ENCODE measurements around the gene KCNMA1. TPM values are rescaled to one million over a fixed set of nuclear protein-coding genes. Genes with fewer than 3 reads are reported as not detected.

KCNMA1 gene
- total and polyA plus RNA-seq, 9 of the 15 experiments (the other 6 are each of a cell fraction or from before 2014, with no cell fraction given) = 0.01 to 0.95 (median 0.15) TPM; not detected in 4

- no peak for TF ChIP-seq RREB1 (CRISPR knock-in tag; IDR thresholded peaks at IDR 0.05)
- TF ChIP-seq ID3 (CRISPR knock-in tag; IDR thresholded peaks at IDR 0.05) = no peak
- TF ChIP-seq ID3 (tag; IDR thresholded peaks at IDR 0.05) = no peak
- TF ChIP-seq ZFP91 (CRISPR knock-in tag; IDR thresholded peaks at IDR 0.05) = 0 out of 2 replicates have a peak, but pooled peaks have one; percentile 62
- TF ChIP-seq ZNF717 (CRISPR knock-in tag; IDR thresholded peaks at IDR 0.05) = no peak
- TF ChIP-seq ZC3H4 (CRISPR knock-in tag; IDR thresholded peaks at IDR 0.05; ENCODE audit: borderline replicate concordance) = no peak
- TF ChIP-seq GTF2A2 (tag; IDR thresholded peaks at IDR 0.05) = no peak
- TF ChIP-seq COPS2 (conservative IDR thresholded peaks at IDR 0.05) = no peak
- TF ChIP-seq RAD51 (IDR thresholded peaks at IDR 0.05; ENCODE audit: borderline replicate concordance, low read depth) = no peak
- no peak for TF ChIP-seq ZNF347 (CRISPR knock-in tag; IDR thresholded peaks at IDR 0.05; ENCODE audit: low read depth)
- TF ChIP-seq MNT (conservative IDR thresholded peaks at IDR 0.05) = no peak
These were observed 166.5 kb downstream of the KCNMA1 start (continued) for GRCh38 chr10:77471069-77471536.
